GM18505 (cell line): ENCODE data around the gene LRRC8B.
"Not testable (repeated sequence)": the region's sequence is repeated elsewhere in the genome, so short reads cannot be mapped to it uniquely, and the experiment has no call there.

Experiments
- ATAC-seq: cut with Tn5 transposase; IDR thresholded peaks from one replicate; pipeline ENCODE4 v1.9.1; 2021; ENCODE audit not compliant: unreplicated experiment
- POLR2A ChIP-seq: IDR thresholded peaks from 4 replicates; pipeline ENCODE4 v1.6.1; 2011; ENCODE audit warnings: borderline replicate concordance; ENCODE audit not compliant: insufficient read depth, insufficient read length; ENCODE audit errors: extremely low read depth

The LRRC8B gene

GRCh38 chr1:89531480-89532139, 7.0 kb downstream of the LRRC8B start:
- no peak for TF ChIP-seq POLR2A
- ATAC-seq = no peak

GRCh38 chr1:89532228-89532627, 7.6 kb downstream of the LRRC8B start:
- ATAC-seq = no peak
- TF ChIP-seq POLR2A = no peak

GRCh38 chr1:89532866-89533265, 8.2 kb downstream of the LRRC8B start:
- no peak for TF ChIP-seq POLR2A
- no peak for ATAC-seq

- ATAC-seq = no peak
- no peak for TF ChIP-seq POLR2A
Measured at GRCh38 chr1:89535537-89535936, 10.9 kb downstream of the LRRC8B start.

GRCh38 chr1:89536555-89537341, 12.1 kb downstream of the LRRC8B start:
- no peak for ATAC-seq
- TF ChIP-seq POLR2A = no peak

GRCh38 chr1:89538361-89538760, 13.7 kb downstream of the LRRC8B start:
- no peak for TF ChIP-seq POLR2A

GRCh38 chr1:89539128-89539527, 14.5 kb downstream of the LRRC8B start:
- ATAC-seq = no peak
- TF ChIP-seq POLR2A = no peak

More at GRCh38 chr1:89538361-89538760, 13.7 kb downstream of the LRRC8B start:
- ATAC-seq = no peak

- TF ChIP-seq POLR2A = no peak
- ATAC-seq = no peak
Measured at GRCh38 chr1:89540406-89540970, 15.9 kb downstream of the LRRC8B start.

GRCh38 chr1:89542345-89542744, 17.7 kb downstream of the LRRC8B start:
- no peak for TF ChIP-seq POLR2A
- no peak for ATAC-seq

GRCh38 chr1:89543632-89544031, 19.0 kb downstream of the LRRC8B start:
- ATAC-seq = not testable (repeated sequence)

- TF ChIP-seq POLR2A = no peak
- no peak for ATAC-seq
Measured at GRCh38 chr1:89545264-89546038, 20.8 kb downstream of the LRRC8B start.

GRCh38 chr1:89546082-89546889, 21.7 kb downstream of the LRRC8B start:
- no peak for TF ChIP-seq POLR2A
- ATAC-seq = no peak
